ENCODE results near the gene DNMT3L. TPM values are rescaled to one million over a fixed set of nuclear protein-coding genes. Genes with fewer than 3 reads are reported as not detected.
"Not testable (repeated sequence)": the region's sequence is repeated elsewhere in the genome, so short reads cannot be mapped to it uniquely, and the experiment has no call there.

The DNMT3L gene
- total RNA-seq, 4 donors from 2014 or later: not detected

DNA sequence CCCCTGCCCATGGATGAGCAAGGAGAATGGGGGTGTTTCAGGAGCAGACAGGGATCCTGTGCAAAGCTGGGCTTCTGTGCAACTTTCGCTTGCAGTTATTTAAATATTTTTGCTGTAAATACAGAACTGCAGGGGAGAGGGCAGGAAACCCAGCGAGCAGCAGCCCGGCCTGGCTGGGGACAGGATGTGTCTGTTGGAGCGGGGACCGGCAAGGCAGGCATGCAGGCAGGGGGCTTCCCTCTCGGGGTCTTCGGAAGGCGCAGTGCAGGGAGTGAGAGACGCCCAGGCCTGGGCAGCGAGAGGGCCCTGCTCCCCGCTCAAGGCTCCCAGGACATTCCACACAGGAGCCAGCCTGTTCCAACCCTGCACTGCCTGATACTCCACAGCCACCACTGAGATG is 22.3 kb upstream of the DNMT3L start:
- no peaks in the 10 kb centered on the region for H3K9me3 ChIP-seq
- 84% methylated on average over 10 of the region's 11 CpGs for WGBS
- H3K4me3 ChIP-seq: no peak overlapping the region
- no peaks in the 10 kb centered on the region for H3K36me3 ChIP-seq
- peaks cover 0 to 51% (median 9%) of the 10 kb centered on the region in 4 donors for H3K27me3 ChIP-seq
- no peak for DNase-seq (ENCODE audit: extremely low spot score)
- H3K27ac ChIP-seq (replicated peaks in 1 of 4): no peak overlapping the region
- intact Hi-C loops (cut with DNase I): no loop called here
- peaks cover 0 to 12% (median 8%) of the 10 kb centered on the region in 4 donors for H3K4me1 ChIP-seq
- TF ChIP-seq POLR2A (IDR thresholded peaks at IDR 0.05; ENCODE audit: low read depth): no peak
- TF ChIP-seq EP300 (IDR thresholded peaks at IDR 0.05): no peak
- TF ChIP-seq POLR2AphosphoS5 (IDR thresholded peaks at IDR 0.05): no peak
- TF ChIP-seq, protein P1, sequence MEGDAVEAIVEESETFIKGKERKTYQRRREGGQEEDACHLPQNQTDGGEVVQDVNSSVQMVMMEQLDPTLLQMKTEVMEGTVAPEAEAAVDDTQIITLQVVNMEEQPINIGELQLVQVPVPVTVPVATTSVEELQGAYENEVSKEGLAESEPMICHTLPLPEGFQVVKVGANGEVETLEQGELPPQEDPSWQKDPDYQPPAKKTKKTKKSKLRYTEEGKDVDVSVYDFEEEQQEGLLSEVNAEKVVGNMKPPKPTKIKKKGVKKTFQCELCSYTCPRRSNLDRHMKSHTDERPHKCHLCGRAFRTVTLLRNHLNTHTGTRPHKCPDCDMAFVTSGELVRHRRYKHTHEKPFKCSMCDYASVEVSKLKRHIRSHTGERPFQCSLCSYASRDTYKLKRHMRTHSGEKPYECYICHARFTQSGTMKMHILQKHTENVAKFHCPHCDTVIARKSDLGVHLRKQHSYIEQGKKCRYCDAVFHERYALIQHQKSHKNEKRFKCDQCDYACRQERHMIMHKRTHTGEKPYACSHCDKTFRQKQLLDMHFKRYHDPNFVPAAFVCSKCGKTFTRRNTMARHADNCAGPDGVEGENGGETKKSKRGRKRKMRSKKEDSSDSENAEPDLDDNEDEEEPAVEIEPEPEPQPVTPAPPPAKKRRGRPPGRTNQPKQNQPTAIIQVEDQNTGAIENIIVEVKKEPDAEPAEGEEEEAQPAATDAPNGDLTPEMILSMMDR (IDR thresholded peaks at IDR 0.05): no peak

DNA sequence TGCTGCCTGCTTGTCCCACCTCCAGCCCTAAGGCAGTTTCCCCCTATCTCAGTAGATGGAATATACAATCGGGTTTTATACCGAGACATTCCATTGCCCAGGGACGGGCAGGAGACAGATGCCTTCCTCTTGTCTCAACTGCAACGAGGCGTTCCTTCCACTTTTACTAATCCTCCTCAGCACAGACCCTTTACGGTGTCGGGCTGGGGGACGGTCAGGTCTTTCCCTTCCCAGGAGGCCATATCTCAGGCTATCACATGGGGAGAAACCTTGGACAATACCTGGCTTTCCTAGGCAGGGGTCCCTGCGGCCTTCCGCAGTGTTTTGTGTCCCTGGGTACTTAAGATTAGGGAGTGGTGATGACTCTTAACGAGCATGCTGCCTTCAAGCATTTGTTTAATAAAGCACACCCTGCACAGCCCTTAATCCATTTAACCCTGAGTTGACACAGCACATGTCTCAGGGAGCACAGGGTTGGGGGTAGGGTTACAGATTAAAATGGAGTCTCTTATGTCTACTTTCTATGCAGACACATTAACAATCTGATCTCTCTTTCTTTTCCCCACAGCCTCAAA is 21.6 kb upstream of the DNMT3L start:
- H3K9me3 ChIP-seq; H3K27ac ChIP-seq (replicated peaks in 1 of 4); intact Hi-C loops (cut with DNase I); DNase-seq (ENCODE audit: extremely low spot score); H3K4me3 ChIP-seq; H3K36me3 ChIP-seq: not testable (repeated sequence)
- WGBS: 53% methylated on average over 11 of the region's 11 CpGs
- Histone ChIP-seq H3K27me3 (peaks cover 0 to 47% (median 9%) of the 10 kb centered on the region in 4 donors), H3K4me1 (peaks cover 0 to 12% (median 8%) of the 10 kb centered on the region in 4 donors)

DNA sequence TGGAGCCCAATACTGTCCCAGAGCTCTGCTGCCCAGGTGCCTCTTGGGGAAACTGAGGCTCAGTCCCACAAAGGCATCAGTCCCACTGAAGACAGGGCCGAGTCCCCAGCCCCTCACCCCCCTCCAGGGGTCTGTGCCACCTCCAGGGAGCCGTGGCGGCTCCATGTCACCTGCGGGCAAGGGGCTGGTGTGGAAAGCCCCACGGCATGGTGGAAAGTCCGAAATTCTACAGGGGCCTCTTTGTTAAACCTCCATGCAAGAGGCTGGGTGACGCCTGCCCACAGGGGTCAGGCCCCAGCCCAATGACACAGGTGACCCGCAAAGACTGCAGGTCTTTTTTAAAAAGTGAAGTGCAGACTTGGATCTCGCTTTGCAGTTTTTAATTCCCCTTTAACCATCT is 20.7 kb upstream of the DNMT3L start:
- no peak for DNase-seq (ENCODE audit: extremely low spot score)
- peaks cover 0 to 38% (median 8%) of the 10 kb centered on the region in 4 donors for H3K27me3 ChIP-seq
- no peaks in the 10 kb centered on the region for H3K9me3 ChIP-seq
- no peak overlapping the region for H3K4me3 ChIP-seq
- intact Hi-C loops (cut with DNase I): no loop called here
- no peak overlapping the region for H3K27ac ChIP-seq (replicated peaks in 1 of 4)
- H3K4me1 ChIP-seq: peaks cover 0 to 12% (median 8%) of the 10 kb centered on the region in 4 donors
- TF ChIP-seq POLR2AphosphoS5 (IDR thresholded peaks at IDR 0.05): no peak
- no peaks in the 10 kb centered on the region for H3K36me3 ChIP-seq
- 89% methylated on average over 9 of the region's 9 CpGs for WGBS

DNA sequence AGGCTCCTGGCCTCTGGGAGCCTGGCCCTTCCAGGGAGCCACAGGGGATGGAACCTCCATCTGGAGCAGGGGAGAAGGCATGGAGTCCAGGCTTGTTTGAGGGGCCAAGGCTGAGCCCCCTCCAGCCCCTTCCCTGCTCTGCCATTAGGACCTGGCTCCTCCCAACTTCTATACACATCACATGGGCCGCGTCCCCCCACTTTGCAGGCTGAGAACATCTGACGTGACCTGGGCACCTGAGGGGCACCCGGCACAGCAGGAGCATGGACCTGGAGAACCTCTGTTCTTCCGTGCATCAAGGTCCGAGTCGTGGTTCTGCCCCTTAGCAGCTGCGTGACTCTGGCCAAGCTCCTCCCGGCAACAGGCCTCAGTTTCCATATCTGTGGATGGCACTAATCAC is 20.1 kb upstream of the DNMT3L start:
- Histone ChIP-seq H3K4me3 (no peak overlapping the region), H3K27ac (replicated peaks in 1 of 4) (no peak overlapping the region), H3K9me3 (no peaks in the 10 kb centered on the region), H3K27me3 (peaks cover 0 to 32% (median 5%) of the 10 kb centered on the region in 4 donors), H3K4me1 (peaks cover 0 to 12% (median 8%) of the 10 kb centered on the region in 4 donors), H3K36me3 (no peaks in the 10 kb centered on the region)
- TF ChIP-seq POLR2A (IDR thresholded peaks at IDR 0.05; ENCODE audit: low read depth) (no peak), POLR2AphosphoS5 (IDR thresholded peaks at IDR 0.05) (no peak), EP300 (IDR thresholded peaks at IDR 0.05) (no peak)
- TF ChIP-seq, protein P1 (IDR thresholded peaks at IDR 0.05): no peak
- intact Hi-C loops (cut with DNase I): no loop called here
- 95% methylated on average over 7 of the region's 9 CpGs for WGBS
- DNase-seq (ENCODE audit: extremely low spot score): no peak

DNA sequence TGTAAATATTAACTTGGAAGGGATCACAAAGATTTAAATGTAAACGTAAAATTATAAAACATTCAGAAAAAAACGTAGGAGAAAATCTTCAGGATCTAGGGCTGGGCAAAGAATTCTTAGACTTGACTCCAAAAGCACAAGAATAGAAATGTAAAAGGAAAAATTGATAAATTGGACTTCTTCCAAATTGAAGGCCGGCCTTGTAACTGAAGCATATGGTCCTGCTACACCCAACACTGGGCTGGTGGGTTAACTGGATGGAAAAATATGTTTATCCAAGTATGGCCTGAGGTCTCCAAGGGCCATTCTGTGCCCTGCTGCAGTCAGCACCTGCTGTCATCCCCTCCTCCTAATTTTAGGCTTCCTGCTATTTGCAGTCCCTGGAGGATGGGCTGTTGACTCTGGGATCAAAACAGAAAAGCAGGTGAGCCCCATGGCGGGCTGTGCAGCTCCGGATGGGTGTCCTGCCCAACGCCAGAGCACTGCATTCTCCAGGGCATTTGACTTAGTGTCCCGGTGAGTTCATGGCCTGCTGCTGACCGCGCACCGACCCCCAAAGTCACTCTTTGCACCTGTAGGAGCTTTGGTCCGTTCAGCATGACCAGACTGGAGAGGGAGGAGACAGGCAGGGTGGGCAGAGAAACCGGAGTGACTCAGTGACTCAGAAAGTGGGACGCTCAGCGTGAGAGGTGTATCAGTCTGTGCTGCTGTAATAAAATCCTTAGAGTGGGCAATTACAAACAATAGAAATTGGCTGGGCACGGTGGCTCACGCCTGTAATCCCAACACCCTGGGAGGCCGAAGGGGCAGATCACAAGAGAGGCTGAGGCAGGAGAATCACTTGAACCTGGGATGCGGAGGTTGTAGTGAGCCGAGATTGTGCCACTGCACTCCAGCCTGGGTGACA is 17.9 kb upstream of the DNMT3L start:
- WGBS: 84% methylated on average over 18 of the region's 19 CpGs
- Histone ChIP-seq H3K9me3 (no peaks in the 10 kb centered on the region), H3K36me3 (no peaks in the 10 kb centered on the region), H3K27me3 (peaks cover 0 to 12% (median 0%) of the 10 kb centered on the region in 4 donors), H3K27ac (replicated peaks in 1 of 4) (no peak overlapping the region), H3K4me1 (no peaks in the 10 kb centered on the region), H3K4me3 (no peak overlapping the region)
- intact Hi-C loops (cut with DNase I): no loop called here
- no peak for DNase-seq (ENCODE audit: extremely low spot score)
- TF ChIP-seq POLR2AphosphoS5 (IDR thresholded peaks at IDR 0.05) (no peak), POLR2A (IDR thresholded peaks at IDR 0.05; ENCODE audit: low read depth) (no peak), EP300 (IDR thresholded peaks at IDR 0.05) (no peak)
- TF ChIP-seq, protein P1 (IDR thresholded peaks at IDR 0.05): no peak
